ENCODE measurements around the gene PCNX2. TPM values are rescaled to one million over a fixed set of nuclear protein-coding genes. Genes with fewer than 3 reads are reported as not detected.

The PCNX2 gene
- polyA plus RNA-seq, 3 donors: 0.29 to 7.9 (median 0.62) TPM

GRCh38 chr1:233268389-233269022 lies 27.0 kb downstream of the PCNX2 start:
- no peak for DNase-seq
- H3K9me3 Mint-ChIP-seq: peaks cover 0 to 2% (median 0%) of the 10 kb centered on the region in 7 donors
- H3K27ac Mint-ChIP-seq: no peak overlapping the region
- Histone ChIP-seq H3K4me2 (replicated peaks; ENCODE audit: extremely low read depth, low read length, poor library complexity, severe bottlenecking) (no peak overlapping the region), H3K79me2 (ENCODE audit: insufficient read depth, low read length) (no peaks in the 10 kb centered on the region), H3K9ac (ENCODE audit: insufficient read depth, low read length, poor library complexity, severe bottlenecking) (no peak overlapping the region), H4K20me1 (ENCODE audit: insufficient read depth, low read length) (no peaks in the 10 kb centered on the region), H3K36me3 (replicated peaks in 1 of 2; ENCODE audit: control insufficient read depth in 1 of 2, insufficient read depth in 2 of 2, low read length in 2 of 2) (no peaks in the 10 kb centered on the region), H3K4me1 (ENCODE audit: control insufficient read depth in 1 of 2, insufficient read depth in 2 of 2, low read length in 2 of 2) (no peaks in the 10 kb centered on the region), H3K9me3 (replicated peaks in 1 of 2; ENCODE audit: control insufficient read depth in 1 of 2, insufficient read depth in 1 of 2, low read length in 2 of 2) (no peaks in the 10 kb centered on the region), H3K27me3 (ENCODE audit: control insufficient read depth in 2 of 2, insufficient read depth in 2 of 2, low read length in 2 of 2) (no peaks in the 10 kb centered on the region), H2AFZ (ENCODE audit: insufficient read depth, low read depth, low read length, poor library complexity, severe bottlenecking) (no peak overlapping the region), H3K27ac (ENCODE audit: low read depth in 1 of 2, low read length in 2 of 2) (no peak overlapping the region), H3K4me3 (replicated peaks in 1 of 3; ENCODE audit: low read depth in 2 of 3, low read length in 3 of 3) (no peak overlapping the region)
- no CpG with 5 or more reads among the region's 3 CpGs for WGBS (ENCODE audit: insufficient coverage)
- no peak for TF ChIP-seq CTCF (IDR thresholded peaks at IDR 0.05)
- H3K4me1 Mint-ChIP-seq: peaks cover 15% of the 10 kb centered on the region
- no peak overlapping the region for H3K4me3 Mint-ChIP-seq
- intact Hi-C loops (cut with micrococcal nuclease): no loop called here
- H3K36me3 Mint-ChIP-seq: peaks cover 8 to 17% of the 10 kb centered on the region in 2 donors
- H3K27me3 Mint-ChIP-seq (ENCODE audit: low read depth in 3 of 3): no peaks in the 10 kb centered on the region

GRCh38 chr1:233261695-233262094 lies 33.8 kb downstream of the PCNX2 start:
- Histone ChIP-seq H3K4me1 (ENCODE audit: control insufficient read depth in 1 of 2, insufficient read depth in 2 of 2, low read length in 2 of 2) (no peaks in the 10 kb centered on the region), H2AFZ (ENCODE audit: insufficient read depth, low read depth, low read length, poor library complexity, severe bottlenecking) (no peak overlapping the region), H3K4me2 (replicated peaks; ENCODE audit: extremely low read depth, low read length, poor library complexity, severe bottlenecking) (no peak overlapping the region), H3K9me3 (replicated peaks in 1 of 2; ENCODE audit: control insufficient read depth in 1 of 2, insufficient read depth in 1 of 2, low read length in 2 of 2) (no peaks in the 10 kb centered on the region), H3K9ac (ENCODE audit: insufficient read depth, low read length, poor library complexity, severe bottlenecking) (no peak overlapping the region), H3K36me3 (replicated peaks in 1 of 2; ENCODE audit: control insufficient read depth in 1 of 2, insufficient read depth in 2 of 2, low read length in 2 of 2) (peaks cover 17 to 37% of the 10 kb centered on the region in 2 donors), H3K27me3 (ENCODE audit: control insufficient read depth in 2 of 2, insufficient read depth in 2 of 2, low read length in 2 of 2) (no peaks in the 10 kb centered on the region), H3K4me3 (replicated peaks in 1 of 3; ENCODE audit: low read depth in 2 of 3, low read length in 3 of 3) (no peak overlapping the region), H3K27ac (ENCODE audit: low read depth in 1 of 2, low read length in 2 of 2) (no peak overlapping the region), H3K79me2 (ENCODE audit: insufficient read depth, low read length) (no peaks in the 10 kb centered on the region), H4K20me1 (ENCODE audit: insufficient read depth, low read length) (no peaks in the 10 kb centered on the region)
- intact Hi-C loops (cut with micrococcal nuclease): no loop called here
- WGBS (ENCODE audit: insufficient coverage): 90% methylated on average over 3 of the region's 5 CpGs
- TF ChIP-seq CTCF (IDR thresholded peaks at IDR 0.05): no peak
- DNase-seq: no peak
- H3K36me3 Mint-ChIP-seq: peaks cover 27 to 29% of the 10 kb centered on the region in 2 donors
- peaks cover 0 to 2% (median 0%) of the 10 kb centered on the region in 7 donors for H3K9me3 Mint-ChIP-seq
- H3K27me3 Mint-ChIP-seq (ENCODE audit: low read depth in 3 of 3): no peaks in the 10 kb centered on the region
- H3K4me3 Mint-ChIP-seq: no peak overlapping the region
- no peaks in the 10 kb centered on the region for H3K4me1 Mint-ChIP-seq
- no peak overlapping the region for H3K27ac Mint-ChIP-seq

All from CD14-positive monocyte (primary cell).